Esophagus mucosa (tissue), 1 donor: ENCODE measurements around the gene AGRP. TPM values are rescaled to one million over a fixed set of nuclear protein-coding genes. Genes with fewer than 3 reads are reported as not detected.
A peak's percentile ranks its signal among the peaks of the same experiment; 100 is the strongest.
"Not testable (repeated sequence)": the region's sequence is repeated elsewhere in the genome, so short reads cannot be mapped to it uniquely, and the experiment has no call there.

ENCODE experiments used
- ATAC-seq: fragments of 200-7000 bp; cut with Tn5 transposase; one replicate; pipeline ENCODE4 v1.9.1; 2020
- total RNA-seq: library from RNA; stranded (reverse); gene quantifications from one replicate; pipeline ENCODE4 v1.2.4, GENCODE V29; 2023
- donor health status: DM: yes; HTN: yes; CAD: no.

The AGRP gene
- total RNA-seq, 1 donor from 2014 or later, result not detected

- peak; percentile 85 for ATAC-seq
Measured at GRCh38 chr16:67504031-67505021, 21.0 kb upstream of the AGRP start.

DNA sequence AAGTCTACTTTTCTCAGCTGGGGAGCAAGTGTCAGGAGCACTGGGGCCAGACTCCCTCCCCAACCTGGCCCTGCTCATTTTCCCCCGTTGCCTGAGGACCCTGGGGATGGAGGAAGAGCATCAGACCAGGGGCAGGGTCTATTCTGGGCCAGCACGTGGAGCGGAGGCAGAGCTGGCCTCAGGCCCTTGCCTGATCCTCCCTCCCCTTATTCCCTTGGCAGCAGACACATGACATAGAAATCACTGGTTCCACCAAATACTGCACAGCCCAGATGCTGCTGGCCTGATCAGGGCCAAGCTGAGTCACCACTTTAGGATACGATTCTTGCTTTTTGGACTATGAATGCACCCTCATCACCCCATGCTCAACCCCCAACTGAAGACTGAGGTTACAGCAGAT lies 15.8 kb upstream of the AGRP start:
- ATAC-seq, result no peak

- peak; percentile 59 for ATAC-seq
Measured at GRCh38 chr16:67490335-67491096, 7.2 kb upstream of the AGRP start.

- ATAC-seq, result no peak
Measured at GRCh38 chr16:67489401-67490083, 6.2 kb upstream of the AGRP start.

DNA sequence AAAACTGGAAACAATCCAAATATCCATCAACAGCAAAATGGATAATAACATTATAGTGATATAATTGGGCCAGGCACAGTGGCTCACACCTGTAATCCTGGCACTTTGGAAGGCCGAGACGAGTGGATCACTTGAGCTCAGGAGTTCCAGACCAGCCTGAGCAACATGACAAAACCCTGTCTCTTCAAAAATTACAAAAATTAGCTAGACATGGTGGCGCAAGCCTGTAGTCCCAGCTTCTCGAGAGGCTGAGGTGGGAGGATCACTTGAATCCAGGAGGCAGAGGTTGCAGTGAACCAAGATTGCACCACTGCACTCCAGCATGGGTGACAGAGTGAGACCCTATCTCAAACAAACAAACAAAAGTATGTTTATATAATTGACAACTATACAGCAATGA lies 4.2 kb upstream of the AGRP start:
- ATAC-seq, result not testable (repeated sequence)

DNA sequence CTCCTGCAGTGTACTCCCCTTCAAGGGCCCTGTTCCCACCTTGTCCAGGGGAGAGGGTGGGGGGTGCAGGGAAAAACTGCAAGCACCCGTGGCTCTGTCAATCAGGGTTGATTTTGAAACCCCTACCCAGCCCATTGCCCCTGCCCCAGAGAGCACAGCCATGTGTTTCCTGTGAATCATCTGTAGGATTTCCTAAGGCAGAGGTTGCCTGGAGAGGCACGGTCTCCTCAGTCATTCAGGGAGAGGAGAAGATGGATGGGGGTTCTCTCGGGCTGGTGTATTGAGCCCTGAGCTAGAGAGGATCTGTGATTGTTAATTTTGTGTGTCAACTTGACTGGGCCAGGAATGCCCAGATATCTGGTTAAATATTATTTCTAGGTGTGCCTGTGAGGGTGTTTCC lies 3.5 kb upstream of the AGRP start:
- ATAC-seq, result no peak

GRCh38 chr16:67483731-67484525 lies 581 bp upstream of the AGRP start:
- ATAC-seq, result no peak

DNA sequence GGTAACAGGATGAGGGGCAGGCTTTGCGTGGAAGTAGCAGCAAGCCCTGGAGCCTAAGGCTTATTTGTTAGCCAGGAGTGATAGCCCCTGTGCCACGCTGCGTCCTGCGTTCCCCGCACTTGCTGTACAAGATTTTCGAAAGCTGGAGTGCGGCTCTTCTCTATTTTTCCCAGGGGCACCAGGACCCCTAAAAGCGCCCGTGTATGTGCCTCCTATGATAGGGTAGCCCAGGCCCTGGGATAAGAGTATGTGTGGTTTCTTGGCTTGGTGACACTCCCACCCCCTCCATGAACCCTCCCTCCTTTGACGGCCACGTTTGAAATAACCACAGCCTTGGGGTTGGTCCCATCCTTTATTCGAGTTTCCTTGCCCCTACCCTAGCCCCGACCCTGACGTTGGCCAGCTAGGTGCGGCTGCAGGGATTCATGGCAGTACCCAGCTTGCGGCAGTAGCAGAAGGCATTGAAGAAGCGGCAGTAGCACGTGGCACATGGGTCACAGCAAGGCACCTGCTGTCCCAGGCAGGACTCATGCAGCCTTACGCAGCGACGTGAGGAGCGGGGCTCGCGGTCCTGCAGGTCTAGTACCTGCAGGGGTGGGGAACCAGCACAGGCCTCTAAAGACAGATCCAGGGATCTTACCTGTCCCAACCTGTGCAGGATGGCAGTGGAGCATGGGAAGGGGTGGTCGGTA lies 968 bp downstream of the AGRP start:
- no peak for ATAC-seq

DNA sequence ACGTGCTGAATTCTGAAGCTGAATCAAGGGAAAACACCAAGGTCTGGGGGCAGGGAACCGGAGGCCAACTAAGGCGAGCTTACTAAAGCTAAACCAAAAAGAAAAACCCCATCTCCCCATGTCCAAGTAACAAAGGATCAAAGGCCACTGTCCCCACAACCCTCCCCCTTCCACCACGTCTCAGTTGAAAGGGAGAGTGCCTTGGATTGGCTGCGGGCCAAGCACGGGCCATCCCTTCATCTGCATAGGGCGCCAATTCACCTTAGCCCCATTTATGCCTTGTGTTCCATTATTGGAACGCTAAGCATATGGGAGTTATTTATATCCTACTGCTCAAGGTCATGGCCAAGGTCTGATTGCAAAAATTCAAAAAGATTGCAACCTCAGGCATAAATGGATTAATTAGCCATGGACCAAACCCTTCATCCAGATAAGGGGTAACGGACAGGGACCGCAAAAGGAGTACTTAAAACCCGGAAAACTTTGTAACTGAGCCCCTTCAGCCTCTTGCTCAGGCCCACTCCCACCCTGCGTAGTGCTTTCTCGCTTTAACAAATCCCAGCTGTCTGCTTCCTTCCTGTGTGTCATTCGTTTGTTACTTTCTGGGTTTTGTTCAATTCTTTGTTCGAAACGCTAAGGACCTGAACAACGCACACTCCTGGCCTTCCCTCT lies 1.6 kb downstream of the AGRP start:
- peak; percentile 5 for ATAC-seq

GRCh38 chr16:67480833-67481560 lies 2.4 kb downstream of the AGRP start, which contains the start of gene ATP6V0D1:
ATP6V0D1 (minus strand) TSS chr16:67481157; CDS start chr16:67481086, 71 bp downstream.
- ATAC-seq, result peak; percentile 95

GRCh38 chr16:67477960-67478554 lies 5.3 kb downstream of the AGRP start:
- ATAC-seq, result no peak

DNA sequence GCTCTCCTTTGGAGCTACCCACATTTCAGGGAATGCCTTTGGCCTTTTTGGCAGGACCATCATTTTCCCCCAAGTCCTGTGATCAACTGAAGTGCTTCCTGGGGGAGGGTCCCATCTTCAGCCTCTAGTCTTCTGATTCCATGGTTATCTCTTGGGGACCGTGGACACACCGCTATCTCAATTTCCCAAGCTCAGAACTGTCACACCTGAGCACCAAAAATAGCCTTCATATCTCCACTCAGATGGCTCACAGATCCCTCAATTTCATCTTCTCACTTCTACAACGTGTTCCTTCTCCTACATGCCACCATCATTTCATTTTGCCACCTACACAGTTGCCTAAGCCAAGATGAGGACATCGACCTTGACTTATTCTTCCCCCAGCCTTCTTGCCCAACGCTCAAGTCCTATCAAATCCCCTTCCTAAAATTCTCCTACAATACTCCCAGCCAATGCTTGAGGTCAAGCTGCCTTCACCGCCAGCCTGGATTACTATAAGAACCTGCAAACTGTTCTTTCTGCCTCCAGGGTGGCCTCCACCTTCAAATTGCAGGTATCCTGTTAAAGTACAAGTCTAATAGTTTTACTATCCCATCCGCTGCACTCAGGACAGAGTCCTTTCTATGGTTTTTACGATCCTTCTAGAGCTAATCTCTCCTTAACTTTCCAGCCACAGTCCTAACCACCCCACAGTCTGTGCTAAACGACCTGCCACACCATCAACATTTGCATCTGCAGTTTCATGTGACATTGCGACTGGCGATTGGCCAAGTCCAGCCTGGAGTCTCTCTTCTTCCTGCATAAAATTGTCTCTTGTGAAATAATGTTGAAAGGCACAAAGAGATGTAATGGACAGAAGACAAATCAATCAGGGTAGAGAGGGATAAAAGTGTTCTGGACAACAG lies 8.5 kb downstream of the AGRP start:
- ATAC-seq, result no peak

DNA sequence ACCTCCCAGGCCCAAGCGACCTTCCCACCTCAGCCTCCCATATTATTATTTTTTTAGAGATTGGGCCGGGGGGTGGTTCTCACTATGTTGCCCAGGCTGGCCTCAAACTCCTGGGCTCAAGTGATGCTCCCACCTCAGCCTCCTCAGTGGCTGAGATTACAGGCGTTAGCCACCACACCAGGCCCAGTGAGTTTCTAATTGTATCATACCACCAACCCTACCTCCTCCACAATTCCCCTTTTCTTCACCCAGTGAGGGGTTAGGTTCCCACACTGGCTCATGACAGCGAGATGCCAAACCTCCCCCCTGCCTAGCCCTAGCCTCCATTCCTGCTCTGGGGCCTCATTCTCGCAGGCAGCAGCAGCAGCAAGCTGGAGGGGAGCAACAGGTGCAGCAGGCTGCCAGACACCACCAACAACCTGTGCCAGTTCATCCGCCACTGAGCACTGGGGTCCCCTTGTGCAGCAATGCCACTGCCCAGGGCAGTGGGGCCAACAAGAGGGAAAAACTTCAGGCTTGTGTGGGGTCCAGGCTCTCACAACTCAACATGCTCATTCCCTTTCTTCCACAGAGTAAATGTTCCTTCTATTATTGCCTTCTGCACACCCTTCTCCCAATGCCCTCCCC lies 11.5 kb downstream of the AGRP start:
- no peak for ATAC-seq

- no peak for ATAC-seq
Measured at GRCh38 chr16:67470359-67470758, 13.0 kb downstream of the AGRP start.

- ATAC-seq, result peak; percentile 12
Measured at GRCh38 chr16:67468731-67469130, 14.6 kb downstream of the AGRP start.

DNA sequence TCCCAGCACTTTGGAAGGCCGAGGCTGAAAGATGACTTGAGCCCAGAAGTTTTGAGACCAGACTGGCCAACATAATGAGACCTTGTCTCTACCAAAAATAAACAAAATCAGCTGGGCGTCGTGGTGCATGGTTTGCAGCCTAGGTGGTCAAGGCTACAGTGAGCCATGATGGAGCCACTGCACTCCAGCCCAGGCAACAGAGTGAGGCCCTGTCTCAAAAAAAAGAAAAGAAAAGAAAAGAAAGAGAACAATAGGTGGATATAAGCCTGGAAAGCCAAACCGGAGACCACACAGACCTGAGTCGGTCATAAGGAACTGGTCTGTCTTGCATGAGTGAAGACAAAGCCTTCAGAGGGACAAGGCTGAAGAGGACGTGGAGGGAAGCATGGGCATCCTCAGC lies 16.8 kb downstream of the AGRP start:
- ATAC-seq, result no peak

DNA sequence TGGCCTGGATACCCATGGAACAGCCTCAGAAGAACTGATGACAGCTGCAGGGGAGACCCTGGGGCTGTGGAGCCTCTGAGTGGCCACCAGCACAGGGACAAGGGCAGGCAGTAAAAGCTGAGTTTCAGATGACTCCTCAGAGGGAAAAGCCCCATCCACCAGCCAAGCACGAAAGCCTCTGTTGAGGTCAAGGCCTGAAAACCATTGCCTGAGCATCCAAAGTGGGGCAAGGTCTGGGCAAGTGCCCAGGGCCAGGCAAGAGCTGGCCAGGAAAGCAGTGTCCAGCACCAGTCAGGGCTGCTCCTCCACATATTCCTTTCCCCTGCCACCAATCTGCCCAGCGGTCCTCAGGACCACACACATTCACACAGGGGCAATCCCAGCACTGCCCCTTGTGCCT lies 18.8 kb downstream of the AGRP start:
- no peak for ATAC-seq

GRCh38 chr16:67463691-67464090 lies 19.7 kb downstream of the AGRP start:
- ATAC-seq, result no peak
